Measurements from ENCODE around the gene ACTN4. TPM values are rescaled to one million over a fixed set of nuclear protein-coding genes. Genes with fewer than 3 reads are reported as not detected.

Gene ACTN4
- total RNA-seq, 1 experiment from 2014 or later = 1,233 TPM

DNA sequence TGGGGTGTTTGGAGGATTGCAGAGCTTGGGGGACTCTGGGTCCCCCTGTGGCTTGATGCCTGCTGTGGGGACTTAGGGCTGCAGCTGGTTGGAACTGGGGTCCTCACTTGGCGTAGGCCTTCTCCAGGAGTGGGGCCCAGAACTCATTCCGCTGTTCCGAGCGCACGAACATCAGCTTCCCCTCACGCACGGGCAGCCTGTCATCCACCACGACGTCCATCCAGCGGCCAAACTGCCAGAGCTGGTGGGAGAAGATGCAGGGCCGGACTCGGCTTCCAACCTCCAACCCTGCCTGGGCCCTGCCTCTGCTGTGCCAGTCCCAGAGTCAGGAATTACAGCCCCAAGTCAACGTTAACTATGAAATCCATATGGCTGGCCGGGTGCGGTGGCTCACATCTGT, 94.2 kb downstream of the ACTN4 start:
- H3F3A ChIP-seq (ENCODE audit: insufficient read depth, low read depth) = peaks cover 5% of the 10 kb centered on the region; the same call in 1 of the 2 replicates
- ChIA-PET CTCF (interaction anchor here (0.7 kb wide), 1 partner anchor 99 kb away, joined by 4 read pairs; no protein-coding TSS in a partner anchor), POLR2A (ENCODE audit: unreplicated experiment) (no interaction called here)
- H3K9me3 ChIP-seq (ENCODE audit: insufficient read depth, low read depth) = no peaks in the 10 kb centered on the region
- DNase-seq = no peak
- no peaks in the 10 kb centered on the region for H3K9me2 ChIP-seq (ENCODE audit: insufficient read depth)
- no peak overlapping the region for H3K27ac ChIP-seq
- BruUV-seq (replicated peaks) = no TSS peak
- no peak overlapping the region for H3K4me2 ChIP-seq
- H3K4me1 ChIP-seq (replicated peaks; ENCODE audit: insufficient read depth) = no peaks in the 10 kb centered on the region; the same call in 1 of the 2 replicates
- no peak overlapping the region for H3K4me3 ChIP-seq
- no peaks in the 10 kb centered on the region for H4K20me1 ChIP-seq (ENCODE audit: insufficient read depth)
- H3K36me3 ChIP-seq (ENCODE audit: low read depth) = no peaks in the 10 kb centered on the region
- intact Hi-C loops (cut with micrococcal nuclease; ENCODE audit: unreplicated experiment) = no loop called here
- no peak overlapping the region for H2AFZ ChIP-seq
- no peak for TF ChIP-seq EZH2 (IDR thresholded peaks at IDR 0.05; ENCODE audit: low read depth)
- TF ChIP-seq, protein P1, sequence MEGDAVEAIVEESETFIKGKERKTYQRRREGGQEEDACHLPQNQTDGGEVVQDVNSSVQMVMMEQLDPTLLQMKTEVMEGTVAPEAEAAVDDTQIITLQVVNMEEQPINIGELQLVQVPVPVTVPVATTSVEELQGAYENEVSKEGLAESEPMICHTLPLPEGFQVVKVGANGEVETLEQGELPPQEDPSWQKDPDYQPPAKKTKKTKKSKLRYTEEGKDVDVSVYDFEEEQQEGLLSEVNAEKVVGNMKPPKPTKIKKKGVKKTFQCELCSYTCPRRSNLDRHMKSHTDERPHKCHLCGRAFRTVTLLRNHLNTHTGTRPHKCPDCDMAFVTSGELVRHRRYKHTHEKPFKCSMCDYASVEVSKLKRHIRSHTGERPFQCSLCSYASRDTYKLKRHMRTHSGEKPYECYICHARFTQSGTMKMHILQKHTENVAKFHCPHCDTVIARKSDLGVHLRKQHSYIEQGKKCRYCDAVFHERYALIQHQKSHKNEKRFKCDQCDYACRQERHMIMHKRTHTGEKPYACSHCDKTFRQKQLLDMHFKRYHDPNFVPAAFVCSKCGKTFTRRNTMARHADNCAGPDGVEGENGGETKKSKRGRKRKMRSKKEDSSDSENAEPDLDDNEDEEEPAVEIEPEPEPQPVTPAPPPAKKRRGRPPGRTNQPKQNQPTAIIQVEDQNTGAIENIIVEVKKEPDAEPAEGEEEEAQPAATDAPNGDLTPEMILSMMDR (conservative IDR thresholded peaks at IDR 0.05) = no peak
- no peaks in the 10 kb centered on the region for H3K27me3 ChIP-seq (ENCODE audit: insufficient read depth, low read depth)
- H3K79me2 ChIP-seq (ENCODE audit: low read depth) = no peaks in the 10 kb centered on the region

DNA sequence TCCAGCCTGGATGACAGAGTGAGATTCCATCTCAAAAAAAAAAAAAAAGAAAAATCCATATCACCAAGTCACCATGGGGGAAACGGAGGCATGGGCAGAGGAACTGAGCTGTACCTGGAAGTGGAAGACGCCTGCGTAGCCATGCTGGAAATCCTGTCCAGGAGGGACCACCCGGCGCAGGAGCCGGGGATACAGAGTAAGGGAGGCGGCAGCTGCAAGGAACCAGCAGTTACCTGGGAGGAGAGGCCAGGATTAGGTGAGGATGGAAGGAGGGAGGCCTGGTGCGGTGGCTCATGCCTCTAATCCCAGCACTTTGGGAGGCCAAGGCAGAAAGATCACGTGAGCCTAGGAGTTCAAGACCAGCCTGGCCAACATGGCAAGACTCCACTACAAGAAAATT, 94.8 kb downstream of the ACTN4 start:
- intact Hi-C loops (cut with micrococcal nuclease; ENCODE audit: unreplicated experiment) = no loop called here
- no TSS peak for BruUV-seq (replicated peaks)
- POLR2A ChIA-PET (ENCODE audit: unreplicated experiment) = interaction anchor here (0.6 kb wide), 1 partner anchor 51 kb away, joined by 10 read pairs; no protein-coding TSS in a partner anchor

GRCh38 chr19:38742906-38743305, 95.5 kb downstream of the ACTN4 start:
- CTCF ChIA-PET = no interaction called here
- no TSS peak for BruUV-seq (replicated peaks)
- TF ChIP-seq, protein P1 (conservative IDR thresholded peaks at IDR 0.05) = no peak
- no peak for TF ChIP-seq EZH2 (IDR thresholded peaks at IDR 0.05; ENCODE audit: low read depth)
- Histone ChIP-seq H3K9me3 (ENCODE audit: insufficient read depth, low read depth) (no peaks in the 10 kb centered on the region), H3K4me2 (no peak overlapping the region), H3K27ac (no peak overlapping the region), H4K20me1 (ENCODE audit: insufficient read depth) (no peaks in the 10 kb centered on the region), H3K27me3 (ENCODE audit: insufficient read depth, low read depth) (no peaks in the 10 kb centered on the region), H3K4me3 (no peak overlapping the region), H3F3A (ENCODE audit: insufficient read depth, low read depth) (peaks cover 5% of the 10 kb centered on the region; the same call in 1 of the 2 replicates), H3K9me2 (ENCODE audit: insufficient read depth) (no peaks in the 10 kb centered on the region), H3K79me2 (ENCODE audit: low read depth) (no peaks in the 10 kb centered on the region), H2AFZ (no peak overlapping the region), H3K36me3 (ENCODE audit: low read depth) (no peaks in the 10 kb centered on the region), H3K4me1 (replicated peaks; ENCODE audit: insufficient read depth) (no peaks in the 10 kb centered on the region)
- DNase-seq = no peak
- intact Hi-C loops (cut with micrococcal nuclease; ENCODE audit: unreplicated experiment) = no loop called here
- POLR2A ChIA-PET (ENCODE audit: unreplicated experiment) = no interaction called here

More for the DNA sequence above, 94.8 kb downstream of the ACTN4 start:
- Histone ChIP-seq H3K4me1 (replicated peaks; ENCODE audit: insufficient read depth) (no peaks in the 10 kb centered on the region), H2AFZ (no peak overlapping the region), H3K9me2 (ENCODE audit: insufficient read depth) (no peaks in the 10 kb centered on the region), H3K27ac (no peak overlapping the region), H3K4me2 (no peak overlapping the region), H3F3A (ENCODE audit: insufficient read depth, low read depth) (peaks cover 5% of the 10 kb centered on the region; the same call in 1 of the 2 replicates), H3K9me3 (ENCODE audit: insufficient read depth, low read depth) (no peaks in the 10 kb centered on the region), H3K36me3 (ENCODE audit: low read depth) (no peaks in the 10 kb centered on the region), H3K4me3 (no peak overlapping the region), H3K27me3 (ENCODE audit: insufficient read depth, low read depth) (no peaks in the 10 kb centered on the region), H4K20me1 (ENCODE audit: insufficient read depth) (no peaks in the 10 kb centered on the region), H3K79me2 (ENCODE audit: low read depth) (no peaks in the 10 kb centered on the region)
- CTCF ChIA-PET = interaction anchor here (0.5 to 0.7 kb wide), 2 partner anchors 100 to 121 kb away, joined by 3 to 4 read pairs; no protein-coding TSS in a partner anchor
- TF ChIP-seq, protein P1 (conservative IDR thresholded peaks at IDR 0.05) = no peak
- no peak for TF ChIP-seq EZH2 (IDR thresholded peaks at IDR 0.05; ENCODE audit: low read depth)
- no peak for DNase-seq

Measured in PC-9 (cell line).